Endodermal cell (in vitro differentiated cells): ENCODE data around the gene ZNF500. TPM values are rescaled to one million over a fixed set of nuclear protein-coding genes. Genes with fewer than 3 reads are reported as not detected.
"Not testable (repeated sequence)": the region's sequence is repeated elsewhere in the genome, so short reads cannot be mapped to it uniquely, and the experiment has no call there.

Experiments used
- DNase-seq: peaks from one replicate; pipeline ENCODE4 v3.0.0-alpha.2; 2017
- H3K27ac ChIP-seq: 2 replicates; pipeline ENCODE4 v1.5.1; 2013; ENCODE audit warnings: mild to moderate bottlenecking, low read depth, low read length, moderate library complexity
- H3K27me3 ChIP-seq: 2 replicates; pipeline ENCODE4 v1.6.1; 2013; ENCODE audit warnings: mild to moderate bottlenecking, low read length, moderate library complexity; ENCODE audit not compliant: insufficient read depth, control insufficient read depth, poor library complexity, severe bottlenecking
- H3K36me3 ChIP-seq: 2 replicates; pipeline ENCODE4 v1.7.0; 2013; ENCODE audit warnings: mild to moderate bottlenecking, low read length, moderate library complexity; ENCODE audit not compliant: control insufficient read depth, insufficient read depth
- H3K4me1 ChIP-seq: one replicate; pipeline ENCODE4 v1.7.0; 2013; ENCODE audit warnings: low read length; ENCODE audit not compliant: control insufficient read depth, insufficient read depth
- H3K4me3 ChIP-seq: 2 replicates; pipeline ENCODE4 v1.5.1; 2013; ENCODE audit warnings: mild to moderate bottlenecking, low read length, moderate library complexity
- H3K9ac ChIP-seq: 2 replicates; pipeline ENCODE4 v1.6.1; 2013; ENCODE audit warnings: mild to moderate bottlenecking, low read length, moderate library complexity; ENCODE audit not compliant: poor library complexity, severe bottlenecking; ENCODE audit errors: extremely low read depth
- H3K9me3 ChIP-seq: 2 replicates; pipeline ENCODE4 v1.6.1; 2013; ENCODE audit warnings: mild to moderate bottlenecking, low read length, moderate library complexity; ENCODE audit not compliant: control insufficient read depth
- H3K27ac Mint-ChIP-seq: 2 replicates; pipeline ENCODE4 v1.8.0; 2020; ENCODE audit warnings: mixed read lengths
- H3K27me3 Mint-ChIP-seq: 2 replicates; pipeline ENCODE4 v1.8.0; 2021; ENCODE audit warnings: mild to moderate bottlenecking, mixed read lengths; ENCODE audit not compliant: insufficient read depth
- H3K36me3 Mint-ChIP-seq: 2 replicates; pipeline ENCODE4 v1.8.0; 2020; ENCODE audit warnings: low read depth, mixed read lengths
- H3K4me1 Mint-ChIP-seq: 2 replicates; pipeline ENCODE4 v1.8.0; 2020; ENCODE audit warnings: mixed read lengths
- H3K4me3 Mint-ChIP-seq: 2 replicates; pipeline ENCODE4 v1.8.0; 2020; ENCODE audit warnings: mild to moderate bottlenecking, moderate library complexity, mixed read lengths
- H3K9me3 Mint-ChIP-seq: 2 replicates; pipeline ENCODE4 v1.8.0; 2020; ENCODE audit warnings: mild to moderate bottlenecking, mixed read lengths
- CTCF ChIP-seq: fragments of 200-600 bp; sonication (generic); conservative IDR thresholded peaks from 2 replicates; pipeline ENCODE4 v1.5.0; 2021; ENCODE audit warnings: antibody characterized with exemption, mild to moderate bottlenecking
- WGBS, 2 experiments: methylation state at CpG; one replicate each; pipeline versions ENCODE4 v1.1.5 to v1.1.7; 2013; ENCODE audit warnings: missing lambda C conversion rate in 2 of 2, mixed read lengths in 1 of 2; ENCODE audit not compliant: insufficient coverage in 1 of 2, insufficient read length in 1 of 2; 5-methylcytosine and 5-hydroxymethylcytosine counted together
- total RNA-seq, 2 donors: library from RNA; stranded (reverse); fragmentation: NEBNext Ultra II Directional in 1 of 2; extraction: Animal tissue kit (Norgen Biotek cat#: 25700) in 1 of 2; gene quantifications; 2 replicates in 1 of 2; 3 replicates in 1 of 2; pipeline ENCODE4 v1.2.1, GENCODE V29; 2021

Gene ZNF500
- total RNA-seq, 2 donors from 2014 or later: 17.2 to 21.6 TPM

GRCh38 chr16:4743226-4743878 lies 23.6 kb downstream of the ZNF500 start:
- Mint-ChIP-seq H3K27me3 (peaks cover 1% of the 10 kb centered on the region), H3K4me3 (no peak overlapping the region), H3K36me3 (no peaks in the 10 kb centered on the region)

GRCh38 chr16:4738370-4738769 lies 28.6 kb downstream of the ZNF500 start:
- H3K27me3 ChIP-seq, DNase-seq, H3K4me1 Mint-ChIP-seq, H3K4me1 ChIP-seq, H3K4me3 Mint-ChIP-seq, H3K4me3 ChIP-seq, H3K36me3 ChIP-seq, H3K9ac ChIP-seq, H3K9me3 Mint-ChIP-seq, H3K27me3 Mint-ChIP-seq, H3K27ac ChIP-seq, H3K27ac Mint-ChIP-seq, H3K9me3 ChIP-seq, H3K36me3 Mint-ChIP-seq: not testable (repeated sequence)
- WGBS, 2 experiments: 89% methylated on average over 5 of the region's 5 CpGs

More at GRCh38 chr16:4743226-4743878, 23.6 kb downstream of the ZNF500 start:
- Histone ChIP-seq H3K27me3 (no peaks in the 10 kb centered on the region), H3K36me3 (no peaks in the 10 kb centered on the region), H3K4me3 (no peak overlapping the region), H3K9me3 (no peaks in the 10 kb centered on the region), H3K27ac (no peak overlapping the region), H3K4me1 (no peaks in the 10 kb centered on the region), H3K9ac (no peak overlapping the region)
- Mint-ChIP-seq H3K4me1 (no peaks in the 10 kb centered on the region), H3K27ac (no peak overlapping the region), H3K9me3 (no peaks in the 10 kb centered on the region)
- 84 to 89% methylated on average over 4 to 14 of the region's 14 CpGs for WGBS, 2 experiments
- TF ChIP-seq CTCF: no peak
- no peak for DNase-seq

- Histone ChIP-seq H3K27ac (no peak overlapping the region), H3K9me3 (no peaks in the 10 kb centered on the region), H3K9ac (no peak overlapping the region), H3K36me3 (no peaks in the 10 kb centered on the region), H3K4me1 (no peaks in the 10 kb centered on the region), H3K4me3 (no peak overlapping the region), H3K27me3 (no peaks in the 10 kb centered on the region)
- Mint-ChIP-seq H3K27me3 (peaks cover 3% of the 10 kb centered on the region), H3K27ac (no peak overlapping the region), H3K36me3 (no peaks in the 10 kb centered on the region), H3K9me3 (no peaks in the 10 kb centered on the region), H3K4me1 (peaks cover 2% of the 10 kb centered on the region), H3K4me3 (no peak overlapping the region)
- no peak for DNase-seq
- 89 to 90% methylated on average over 13 to 15 of the region's 15 CpGs for WGBS, 2 experiments
- no peak for TF ChIP-seq CTCF
These were observed 29.4 kb downstream of the ZNF500 start for GRCh38 chr16:4737545-4737944.

GRCh38 chr16:4736546-4736945 lies 30.4 kb downstream of the ZNF500 start:
- WGBS, 2 experiments: 81 to 90% methylated on average over 4 of the region's 4 CpGs
- H3K27ac ChIP-seq: no peak overlapping the region
- Mint-ChIP-seq H3K4me3 (no peak overlapping the region), H3K27me3 (peaks cover 3% of the 10 kb centered on the region), H3K36me3 (no peaks in the 10 kb centered on the region), H3K27ac (no peak overlapping the region), H3K4me1 (peaks cover 2% of the 10 kb centered on the region), H3K9me3 (no peaks in the 10 kb centered on the region)
- TF ChIP-seq CTCF: no peak
- H3K9me3 ChIP-seq: no peaks in the 10 kb centered on the region
- H3K36me3 ChIP-seq: no peaks in the 10 kb centered on the region
- H3K4me3 ChIP-seq: no peak overlapping the region
- no peaks in the 10 kb centered on the region for H3K4me1 ChIP-seq
- no peaks in the 10 kb centered on the region for H3K27me3 ChIP-seq
- no peak for DNase-seq
- H3K9ac ChIP-seq: no peak overlapping the region
